ENCODE results near the gene PSD2.

The PSD2 gene
- long read RNA-seq: 0 reads

GRCh38 chr5:139795074-139796001 lies at the start of gene PSD2:
Gene PSD2 (plus strand): TSS chr5:139795808. CDS start chr5:139809441, 13,633 bp downstream.
- no peak for DNase-seq (ENCODE audit: low read depth in 1 of 2, low spot score in 1 of 2)
- TF ChIP-seq SPI1 (IDR thresholded peaks at IDR 0.05; ENCODE audit: borderline replicate concordance, low read depth) (no peak), CTCF (IDR thresholded peaks at IDR 0.05; ENCODE audit: insufficient read depth, low read length) (no peak), GABPA (IDR thresholded peaks at IDR 0.05; ENCODE audit: low read depth) (no peak), REST (IDR thresholded peaks at IDR 0.05; ENCODE audit: insufficient replicate concordance, low read depth) (no peak), POLR2AphosphoS5 (IDR thresholded peaks at IDR 0.05; ENCODE audit: low read depth) (no peak)
- H3K4me3 ChIP-seq (replicated peaks; ENCODE audit: insufficient read depth, low read length): no peak within 1 kb of the TSS
- H3K27ac ChIP-seq (replicated peaks): no peak within 1 kb of the TSS
- peaks cover 2% of the 10 kb centered on the region for H3K27me3 ChIP-seq (ENCODE audit: insufficient read depth, poor library complexity, severe bottlenecking)

DNA sequence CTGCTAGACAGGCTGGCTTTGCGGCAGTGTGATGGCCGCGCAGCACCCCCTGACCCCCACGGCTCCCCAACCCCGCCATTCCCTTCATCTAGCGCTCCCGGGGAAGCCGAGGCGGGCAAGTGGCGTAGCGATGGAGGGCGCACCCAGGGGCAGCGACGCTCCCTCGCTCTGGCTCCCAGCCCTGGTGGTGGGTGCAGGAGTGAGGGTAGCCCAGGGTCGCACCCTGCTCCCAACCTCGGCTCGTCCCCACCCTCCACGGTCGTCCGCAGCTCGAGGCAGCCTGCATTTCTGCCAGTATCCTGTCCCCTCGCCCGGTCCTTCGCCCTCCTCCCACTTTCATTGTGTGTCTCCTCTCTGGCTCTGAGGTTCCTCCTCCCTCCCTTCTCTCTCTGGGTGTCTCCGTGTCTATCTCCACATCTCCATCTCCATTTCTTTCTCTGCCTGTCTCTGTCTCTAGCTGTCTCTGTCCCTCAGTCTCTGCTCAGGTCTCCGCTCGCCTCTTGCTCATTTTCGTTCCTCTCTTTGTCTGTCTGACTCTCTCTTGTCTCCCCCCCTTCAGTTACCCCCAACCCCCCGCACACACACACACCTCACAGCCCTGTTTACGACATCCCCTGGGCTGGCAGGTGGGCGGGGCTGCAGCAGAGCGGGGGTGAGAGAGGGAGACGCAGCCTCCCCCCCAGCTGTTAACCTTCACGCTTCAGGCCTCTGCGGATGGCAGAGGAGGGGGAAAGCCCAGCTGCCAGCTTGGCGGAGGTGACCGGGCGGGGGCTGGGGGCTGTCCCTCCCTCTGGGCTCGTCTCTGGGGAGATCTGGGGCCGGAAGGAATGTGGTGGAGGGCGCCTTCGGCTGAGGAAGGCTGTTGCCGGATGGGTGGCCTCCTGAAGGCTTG lies 48.7 kb upstream of the PSD2 start:
- no peak overlapping the region for H3K27ac ChIP-seq (replicated peaks)
- TF ChIP-seq REST (IDR thresholded peaks at IDR 0.05; ENCODE audit: insufficient replicate concordance, low read depth): no peak
- TF ChIP-seq SPI1 (IDR thresholded peaks at IDR 0.05; ENCODE audit: borderline replicate concordance, low read depth): no peak
- no peak for TF ChIP-seq CTCF (IDR thresholded peaks at IDR 0.05; ENCODE audit: insufficient read depth, low read length)
- TF ChIP-seq POLR2AphosphoS5 (IDR thresholded peaks at IDR 0.05; ENCODE audit: low read depth): no peak
- no peak for TF ChIP-seq GABPA (IDR thresholded peaks at IDR 0.05; ENCODE audit: low read depth)
- H3K4me3 ChIP-seq (replicated peaks; ENCODE audit: insufficient read depth, low read length): no peak overlapping the region
- H3K27me3 ChIP-seq (ENCODE audit: insufficient read depth, poor library complexity, severe bottlenecking): peaks cover 15% of the 10 kb centered on the region
- DNase-seq (ENCODE audit: low read depth in 1 of 2, low spot score in 1 of 2): no peak

DNA sequence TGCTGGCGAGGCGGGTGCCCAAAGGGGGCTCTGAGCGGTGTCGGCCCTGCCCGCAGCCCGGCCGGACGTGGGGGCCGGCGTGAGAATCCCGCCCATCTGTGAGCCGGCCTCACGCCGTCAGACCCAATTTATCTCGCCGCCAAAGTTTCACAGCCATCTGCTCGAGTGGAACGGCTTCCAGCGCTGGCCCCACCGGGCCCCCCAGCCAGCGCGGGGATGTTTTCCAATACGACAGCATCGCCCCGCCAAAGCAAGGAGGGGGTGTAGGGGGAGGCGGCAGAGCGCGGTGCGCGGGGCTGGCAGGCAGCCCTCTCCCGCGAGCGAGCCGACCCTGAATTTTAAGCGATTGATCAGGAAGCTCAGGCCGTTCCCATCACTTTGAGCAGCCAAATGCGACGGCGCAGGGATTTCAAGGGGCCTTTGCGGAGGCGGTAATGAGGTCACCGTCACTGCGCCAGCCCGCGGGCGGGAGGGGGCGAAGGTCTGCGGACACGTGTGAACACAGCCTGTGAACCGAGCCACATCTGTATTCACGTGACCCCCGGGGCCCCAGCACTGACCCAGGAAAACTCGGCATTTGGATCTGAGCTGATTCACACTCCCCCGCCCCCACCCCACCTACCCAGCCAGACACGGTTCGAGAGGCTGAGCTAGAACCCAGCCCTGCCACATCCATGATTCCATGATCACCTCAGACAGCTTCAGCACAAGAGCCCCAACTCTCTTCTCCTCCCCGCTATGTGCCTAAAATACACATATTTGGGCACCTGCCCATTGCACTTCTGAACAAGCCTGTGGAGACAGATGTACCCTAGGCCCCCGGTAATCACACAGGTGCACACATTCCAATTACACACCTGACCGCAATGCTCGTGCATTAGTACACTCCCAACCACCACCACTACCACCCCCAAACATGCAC lies 47.8 kb upstream of the PSD2 start:
- no peak overlapping the region for H3K27ac ChIP-seq (replicated peaks)
- no peak overlapping the region for H3K4me3 ChIP-seq (replicated peaks; ENCODE audit: insufficient read depth, low read length)
- TF ChIP-seq REST (IDR thresholded peaks at IDR 0.05; ENCODE audit: insufficient replicate concordance, low read depth) (no peak), SPI1 (IDR thresholded peaks at IDR 0.05; ENCODE audit: borderline replicate concordance, low read depth) (no peak), CTCF (IDR thresholded peaks at IDR 0.05; ENCODE audit: insufficient read depth, low read length) (no peak), GABPA (IDR thresholded peaks at IDR 0.05; ENCODE audit: low read depth) (no peak), POLR2AphosphoS5 (IDR thresholded peaks at IDR 0.05; ENCODE audit: low read depth) (no peak)
- no peak for DNase-seq (ENCODE audit: low read depth in 1 of 2, low spot score in 1 of 2)
- H3K27me3 ChIP-seq (ENCODE audit: insufficient read depth, poor library complexity, severe bottlenecking): peaks cover 15% of the 10 kb centered on the region

Data from HL-60 (cell line).